ENCODE measurements around the gene RGPD5. TPM values are rescaled to one million over a fixed set of nuclear protein-coding genes. Genes with fewer than 3 reads are reported as not detected.
"Not testable (repeated sequence)": the region's sequence is repeated elsewhere in the genome, so short reads cannot be mapped to it uniquely, and the experiment has no call there.

The RGPD5 gene
- total RNA-seq, 1 experiment from 2014 or later: 11.4 TPM

- not testable (repeated sequence) for H3K4me1 ChIP-seq (ENCODE audit: low read length); H3K9ac ChIP-seq (ENCODE audit: low read length); H3K79me2 ChIP-seq (ENCODE audit: low read length); H3K36me3 ChIP-seq (ENCODE audit: insufficient read depth, low read length); DNase-seq; H3K27me3 ChIP-seq (ENCODE audit: low read length); H3K4me2 ChIP-seq (ENCODE audit: low read depth, low read length, poor library complexity, severe bottlenecking); H3K4me3 ChIP-seq (ENCODE audit: low read length); H3K9me2 ChIP-seq (replicated peaks; ENCODE audit: insufficient read depth, low read length); H4K20me1 ChIP-seq (ENCODE audit: insufficient read depth, low read depth, low read length); H3K27ac ChIP-seq (ENCODE audit: low read length); H3K9me3 ChIP-seq (ENCODE audit: low read length); H2AFZ ChIP-seq (ENCODE audit: low read length)
These were observed 103.8 kb downstream of the RGPD5 start for GRCh38 chr2:109897769-109898461.

GRCh38 chr2:109898462-109899336 is 104.6 kb downstream of the RGPD5 start, which contains the start of gene LIMS3:
Gene LIMS3, plus strand, starts transcription at chr2:109898688. Its CDS starts 41 bp downstream, at chr2:109898729.
- not testable (repeated sequence) for H3K9me3 ChIP-seq (ENCODE audit: low read length); H3K27me3 ChIP-seq (ENCODE audit: low read length); H2AFZ ChIP-seq (ENCODE audit: low read length); H3K79me2 ChIP-seq (ENCODE audit: low read length); H3K9me2 ChIP-seq (replicated peaks; ENCODE audit: insufficient read depth, low read length); H3K4me3 ChIP-seq (ENCODE audit: low read length); DNase-seq; H3K27ac ChIP-seq (ENCODE audit: low read length); H3K4me2 ChIP-seq (ENCODE audit: low read depth, low read length, poor library complexity, severe bottlenecking); H3K9ac ChIP-seq (ENCODE audit: low read length); H4K20me1 ChIP-seq (ENCODE audit: insufficient read depth, low read depth, low read length); H3K4me1 ChIP-seq (ENCODE audit: low read length); H3K36me3 ChIP-seq (ENCODE audit: insufficient read depth, low read length)

- H3K9ac ChIP-seq (ENCODE audit: low read length); H3K4me2 ChIP-seq (ENCODE audit: low read depth, low read length, poor library complexity, severe bottlenecking); H3K36me3 ChIP-seq (ENCODE audit: insufficient read depth, low read length); H3K4me1 ChIP-seq (ENCODE audit: low read length); H3K79me2 ChIP-seq (ENCODE audit: low read length); H3K4me3 ChIP-seq (ENCODE audit: low read length); H3K27ac ChIP-seq (ENCODE audit: low read length); H3K9me3 ChIP-seq (ENCODE audit: low read length); H2AFZ ChIP-seq (ENCODE audit: low read length); H3K9me2 ChIP-seq (replicated peaks; ENCODE audit: insufficient read depth, low read length); DNase-seq; H3K27me3 ChIP-seq (ENCODE audit: low read length); H4K20me1 ChIP-seq (ENCODE audit: insufficient read depth, low read depth, low read length): not testable (repeated sequence)
These were observed 111.7 kb downstream of the RGPD5 start for GRCh38 chr2:109905796-109906195.

Other genes starting within 250 kb of the RGPD5 start
- gene SEPTIN10, start 180.3 kb upstream of the RGPD5 start, total RNA-seq (2014; rRNA removed; shearing (Covaris generic); ENCODE audit: low replicate concordance): not detected in 2 replicates
- not detected in 2 replicates for gene SOWAHC, start 179.9 kb upstream of the RGPD5 start, total RNA-seq (2014; rRNA removed; shearing (Covaris generic); ENCODE audit: low replicate concordance)
- gene LIMS3, start 104.4 kb downstream of the RGPD5 start, total RNA-seq (2014; rRNA removed; shearing (Covaris generic); ENCODE audit: low replicate concordance): 0.26 and 0.40 TPM in 2 replicates

Data from Karpas-422 (cell line).